ENCODE data around the gene ITIH2.
"Not testable (repeated sequence)": the region's sequence is repeated elsewhere in the genome, so short reads cannot be mapped to it uniquely, and the experiment has no call there.

The ITIH2 gene

DNA sequence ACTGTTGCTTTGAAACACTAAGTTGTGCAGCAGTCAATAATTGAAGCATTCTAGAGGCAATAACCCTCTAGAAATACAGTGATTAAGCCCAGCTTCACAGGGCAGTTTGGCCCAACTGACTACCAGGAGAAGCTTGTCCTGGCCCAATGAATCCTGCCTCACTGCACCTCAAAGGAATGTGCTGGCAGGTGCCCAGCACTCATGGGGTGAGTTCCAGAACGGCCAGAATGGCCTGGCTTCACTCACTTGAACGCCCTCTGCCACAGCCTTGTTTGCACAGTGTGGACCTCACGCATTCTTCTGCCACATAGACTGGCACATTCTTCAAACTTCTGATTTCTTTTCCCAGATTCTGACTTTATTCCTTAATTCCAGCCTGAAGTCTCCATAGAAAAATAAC is 6.6 kb upstream of the ITIH2 start:
- no peak for DNase-seq (ENCODE audit: low read depth in 4 of 4, low spot score in 1 of 4)

DNA sequence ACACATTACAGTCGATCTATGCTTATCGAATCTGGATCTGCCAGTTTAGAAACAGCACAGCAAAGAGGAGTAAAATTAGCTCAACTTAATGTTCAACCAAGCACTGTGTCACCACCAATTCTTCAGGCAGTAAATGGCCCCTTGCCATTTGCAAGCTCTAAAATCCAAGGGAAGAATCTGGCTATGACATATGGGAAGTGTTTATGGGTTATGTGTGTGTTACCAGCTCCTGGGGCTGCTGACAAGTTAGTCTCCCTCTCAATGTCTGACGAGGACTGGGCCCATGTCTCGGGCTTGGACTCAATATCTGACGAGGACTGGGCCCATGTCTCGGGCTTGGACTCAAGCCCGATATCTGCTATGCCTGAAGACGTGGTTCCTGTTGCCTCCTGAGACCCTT is 5.7 kb upstream of the ITIH2 start:
- no peak for DNase-seq (ENCODE audit: low read depth in 4 of 4, low spot score in 1 of 4)

DNA sequence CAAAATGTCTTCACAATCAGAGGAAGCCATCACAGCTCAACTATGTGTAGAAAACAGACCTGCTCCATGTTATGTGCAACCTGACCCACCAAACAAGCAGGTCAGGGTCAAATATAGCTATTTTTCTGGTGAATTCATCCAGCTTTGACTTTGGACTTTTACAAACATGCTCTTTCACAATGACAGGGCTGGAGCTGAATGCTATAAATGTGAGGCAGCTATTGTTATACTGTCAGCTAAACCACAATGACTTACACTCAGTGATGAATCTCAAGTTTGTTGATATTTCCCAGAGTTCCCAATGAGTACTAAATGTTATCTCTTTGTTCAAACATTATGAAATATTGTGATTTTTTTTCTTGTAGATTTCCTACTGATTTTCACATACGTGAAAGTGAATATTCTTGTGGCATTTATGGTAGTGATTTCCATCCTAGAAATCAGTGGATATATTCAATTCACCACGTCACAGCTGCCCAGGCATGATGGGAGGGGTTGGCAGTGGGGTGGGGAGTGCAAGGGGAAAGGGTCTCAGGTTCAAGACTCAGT is 2.5 kb upstream of the ITIH2 start:
- no peak for DNase-seq (ENCODE audit: low read depth in 4 of 4, low spot score in 1 of 4)

DNA sequence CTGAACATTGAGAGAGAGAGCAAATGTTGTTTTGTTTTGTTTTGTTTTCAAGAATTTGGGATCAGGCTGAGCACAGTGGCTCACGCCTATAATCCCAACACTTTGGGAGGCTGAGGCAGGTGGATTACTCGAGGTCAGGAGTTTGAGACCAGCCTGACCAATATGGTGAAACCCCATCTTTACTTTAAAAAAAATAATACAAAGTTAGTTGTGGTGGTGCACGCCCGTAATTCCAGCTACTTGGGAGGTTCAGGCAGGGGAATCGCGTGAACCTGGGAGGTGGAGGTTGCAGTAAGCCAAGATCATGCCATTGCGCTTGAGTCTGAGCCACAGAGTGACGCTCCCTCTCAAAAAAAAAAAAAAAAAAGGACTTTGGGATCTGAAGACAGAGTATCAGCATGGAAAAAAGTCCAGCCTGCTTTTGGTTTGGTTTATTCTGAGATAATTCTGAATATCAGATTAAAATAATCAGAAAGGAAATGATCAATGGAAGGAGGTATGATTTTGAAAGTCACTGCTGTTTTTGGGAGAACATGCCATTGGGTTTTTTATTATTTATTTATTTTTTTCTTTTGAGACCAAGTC is 1.9 kb upstream of the ITIH2 start:
- no peak for DNase-seq (ENCODE audit: low read depth in 4 of 4, low spot score in 1 of 4)

DNA sequence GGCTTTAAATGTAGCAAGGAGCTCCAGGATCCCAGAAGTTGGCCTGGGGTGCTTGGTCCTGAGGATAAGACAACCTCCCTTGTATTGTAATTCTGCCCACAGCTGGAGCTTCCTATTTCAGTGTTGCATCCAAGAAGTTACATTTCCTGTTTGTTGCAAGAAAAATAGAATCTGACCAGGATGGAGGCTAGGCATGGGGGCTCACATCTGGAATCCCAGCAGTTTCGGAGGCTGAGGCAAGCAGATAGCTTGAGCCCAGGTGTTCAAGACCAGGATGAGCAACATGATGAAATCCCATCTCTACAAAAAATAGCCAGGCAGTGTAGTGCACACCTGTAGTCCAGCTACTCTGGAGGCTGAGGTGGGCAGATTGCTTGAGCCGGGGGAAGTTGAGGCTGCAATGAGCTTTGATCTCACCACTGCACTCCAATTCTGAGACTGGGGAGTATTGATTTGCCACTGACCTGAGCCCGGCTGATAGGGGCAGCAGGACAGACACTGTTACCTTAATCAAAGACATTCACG is 766 bp upstream of the ITIH2 start:
- DNase-seq (ENCODE audit: low read depth in 4 of 4, low spot score in 1 of 4), result no peak

DNA sequence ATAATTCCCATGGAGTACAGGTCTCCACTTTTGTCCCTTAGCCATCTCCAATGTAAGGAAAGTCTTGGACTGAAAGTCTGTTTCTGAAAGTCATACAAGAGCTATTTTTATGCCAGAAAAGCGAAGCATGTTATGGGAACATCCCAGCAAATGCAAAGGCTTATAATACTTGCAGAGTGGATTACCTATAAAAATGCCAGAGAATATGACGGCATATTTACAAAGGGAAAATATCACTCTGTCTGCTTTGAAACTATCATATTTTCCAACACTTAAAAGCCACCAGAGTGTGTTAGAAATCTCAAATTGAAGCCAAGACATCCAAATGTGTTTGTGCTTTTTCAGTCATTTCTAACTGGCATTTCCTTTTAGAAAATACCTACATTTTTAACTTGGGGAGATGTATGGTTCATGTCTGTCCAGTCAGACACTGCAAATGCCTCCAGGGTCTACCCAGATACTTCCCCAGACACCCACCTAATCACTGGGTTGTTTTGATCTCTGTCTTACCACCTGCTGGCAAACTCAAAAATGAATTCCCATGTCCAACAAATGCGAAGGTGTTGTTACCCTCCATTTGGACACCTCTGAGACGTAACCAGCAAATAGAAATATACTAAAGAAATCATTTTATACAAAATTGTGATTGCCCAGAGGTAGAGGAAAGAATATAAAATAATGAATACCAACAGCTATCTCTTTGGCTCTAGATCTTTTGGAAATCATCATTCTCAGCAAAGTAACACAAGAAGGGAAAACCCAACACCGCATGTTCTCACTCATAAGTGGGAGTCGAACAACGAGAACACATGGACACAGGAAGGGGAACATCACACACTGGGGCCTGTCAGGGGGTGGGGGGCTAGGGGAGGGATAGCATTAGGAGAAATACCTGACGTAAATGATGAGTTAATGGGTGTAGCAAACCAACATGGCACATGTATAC is 1.2 kb downstream of the ITIH2 start:
- no peak for DNase-seq (ENCODE audit: low read depth in 4 of 4, low spot score in 1 of 4)

DNA sequence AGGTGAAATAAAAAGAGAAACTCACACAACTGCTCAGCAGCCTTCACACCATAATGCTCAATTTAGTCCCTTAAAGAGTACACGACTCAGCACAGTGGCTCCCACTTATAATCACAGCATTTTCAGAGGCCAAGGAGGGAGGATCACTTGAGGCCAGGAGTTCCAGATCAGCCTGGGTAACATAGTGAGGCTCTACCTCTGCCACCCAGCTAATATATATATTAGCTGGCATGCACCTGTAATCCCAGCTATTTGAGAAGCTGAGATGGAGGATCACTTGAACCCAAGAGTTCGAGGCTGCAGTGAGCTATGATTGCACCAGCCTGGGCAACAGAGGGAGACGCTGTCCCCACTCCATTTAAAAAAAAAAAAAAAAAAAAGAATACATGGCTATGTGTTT is 2.2 kb downstream of the ITIH2 start:
- no peak for DNase-seq (ENCODE audit: low read depth in 4 of 4, low spot score in 1 of 4)

DNA sequence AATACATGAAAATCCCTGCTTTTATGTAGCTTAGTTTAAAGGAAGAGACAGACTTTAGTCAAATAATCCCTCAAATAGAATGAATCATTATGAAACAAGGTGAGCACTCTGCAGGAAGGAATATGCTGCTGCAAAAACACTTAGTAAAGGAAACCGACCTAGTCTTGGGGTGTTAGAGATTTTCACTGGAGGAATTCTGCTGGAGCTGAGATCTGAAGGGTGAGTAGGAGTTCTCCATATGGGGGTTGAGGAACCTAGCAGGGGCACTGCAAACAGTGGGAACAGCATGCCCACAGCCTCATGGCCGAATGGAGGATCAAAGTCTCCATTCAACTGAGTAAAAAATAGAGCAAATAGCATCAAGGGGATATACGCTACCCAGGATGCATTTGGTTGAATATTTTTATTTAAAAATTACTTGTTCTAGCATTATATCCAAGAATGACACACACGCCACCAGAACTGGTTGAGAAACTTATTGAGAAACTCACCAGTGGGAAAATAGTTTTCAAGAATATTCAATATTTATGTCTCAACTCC is 3.5 kb downstream of the ITIH2 start:
- no peak for DNase-seq (ENCODE audit: low read depth in 4 of 4, low spot score in 1 of 4)

DNA sequence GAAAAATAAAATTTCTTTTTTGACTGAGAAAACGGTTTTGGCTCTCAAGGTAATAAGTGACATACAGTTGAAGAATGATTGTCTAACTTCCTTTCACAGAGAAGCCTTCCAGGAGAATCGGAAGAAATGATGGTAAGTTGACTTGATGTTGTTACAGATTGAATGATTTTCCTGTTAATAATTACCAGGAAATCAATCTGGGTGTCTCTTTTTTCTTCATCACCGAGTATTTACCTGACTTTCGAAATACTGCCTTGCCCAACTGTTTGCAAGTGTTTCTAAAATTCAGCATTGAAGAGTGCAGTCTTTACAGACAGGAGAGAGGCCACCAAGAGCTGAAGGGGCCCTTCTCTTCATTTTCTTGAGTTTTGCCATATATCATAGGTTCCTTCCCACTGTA is 4.0 kb downstream of the ITIH2 start:
- no peak for DNase-seq (ENCODE audit: low read depth in 4 of 4, low spot score in 1 of 4)

DNA sequence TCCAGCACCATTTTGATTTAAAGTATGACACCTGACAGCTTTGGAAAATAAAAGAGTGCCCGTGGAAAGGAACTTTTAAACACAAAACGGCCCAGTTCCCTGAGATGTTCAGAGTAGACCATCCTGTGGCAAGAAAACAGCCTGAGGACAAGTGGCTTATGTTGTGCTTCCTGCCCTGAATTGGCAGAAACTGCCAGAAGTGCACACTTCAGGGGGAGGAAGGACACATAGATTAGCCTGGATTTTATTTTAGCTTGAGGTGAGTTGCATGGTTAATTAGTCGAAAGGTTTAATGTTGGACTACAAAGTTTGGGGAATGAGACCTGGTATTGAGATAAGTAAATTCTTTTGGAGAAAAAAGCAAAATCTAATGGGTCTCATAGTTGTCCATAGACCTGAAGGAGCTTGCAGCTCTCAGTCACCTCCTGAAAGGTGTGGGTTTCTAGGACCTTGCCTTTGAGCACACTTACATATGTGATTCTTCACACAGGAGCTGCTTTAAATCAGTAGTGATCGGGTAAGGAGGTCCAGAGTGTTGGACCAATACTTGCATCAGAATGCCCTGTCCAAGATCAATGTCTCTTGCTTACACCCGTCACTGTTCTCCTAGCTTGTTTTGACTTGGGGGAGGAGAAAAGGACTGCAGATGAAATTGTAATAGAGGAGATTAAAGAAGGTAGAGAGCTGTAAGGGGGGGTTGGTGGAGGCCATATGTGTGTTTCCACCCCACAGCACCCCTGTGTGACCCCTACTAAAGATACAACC is 4.9 kb downstream of the ITIH2 start:
- no peak for DNase-seq (ENCODE audit: low read depth in 4 of 4, low spot score in 1 of 4)

DNA sequence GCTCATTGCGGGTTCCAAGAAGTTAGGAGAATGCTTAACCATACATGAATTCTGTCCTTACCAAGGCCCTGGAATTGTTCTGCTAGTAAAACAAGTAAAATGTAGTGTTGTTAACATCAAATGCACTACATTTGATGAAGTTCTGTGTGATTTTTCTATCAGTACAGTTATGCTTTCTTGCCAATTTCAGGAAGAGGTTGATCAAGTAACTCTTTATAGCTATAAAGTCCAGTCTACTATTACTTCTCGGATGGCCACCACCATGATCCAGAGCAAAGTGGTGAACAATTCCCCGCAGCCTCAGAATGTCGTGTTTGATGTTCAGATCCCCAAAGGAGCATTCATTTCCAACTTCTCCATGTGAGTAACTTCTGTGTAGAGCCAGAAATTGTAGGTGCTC is 5.7 kb downstream of the ITIH2 start:
- no peak for DNase-seq (ENCODE audit: low read depth in 4 of 4, low spot score in 1 of 4)

DNA sequence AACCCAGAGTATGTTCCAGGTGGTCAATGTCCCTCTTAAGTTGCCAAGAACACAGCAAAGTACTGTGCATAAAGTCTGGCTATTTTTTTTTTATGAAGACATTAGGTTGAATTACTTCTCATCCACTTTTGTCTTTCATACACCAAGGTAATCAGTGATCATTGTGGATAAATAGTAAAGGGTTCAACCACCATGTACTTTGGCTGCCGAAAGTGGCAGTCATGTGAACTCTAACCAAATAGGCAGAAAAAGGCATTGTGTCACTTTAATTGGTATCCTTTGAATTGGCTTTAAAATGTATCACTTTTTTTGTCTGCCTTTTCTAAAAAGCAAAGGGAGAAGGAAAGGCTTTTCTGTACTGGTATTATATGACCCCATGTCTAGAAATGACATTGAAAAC is 7.3 kb downstream of the ITIH2 start:
- DNase-seq (ENCODE audit: low read depth in 4 of 4, low spot score in 1 of 4), result no peak

DNA sequence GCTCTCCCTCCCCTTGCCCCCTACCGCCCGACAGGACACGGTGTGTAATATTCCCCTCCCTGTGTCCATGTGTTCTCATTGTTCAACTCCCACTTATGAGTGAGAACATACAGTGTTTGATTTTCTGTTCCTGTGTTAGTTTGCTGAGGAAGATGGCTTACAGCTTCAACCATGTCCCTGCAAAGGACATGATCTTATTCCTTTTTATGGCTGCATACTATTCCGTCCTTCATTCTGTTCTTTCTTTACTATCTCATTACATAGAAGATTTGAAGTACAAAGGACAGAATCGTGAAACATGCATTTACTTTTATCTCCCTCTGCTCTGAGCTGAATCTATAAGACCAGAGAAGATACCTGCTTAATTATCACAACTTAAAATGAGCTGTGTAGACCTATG is 8.0 kb downstream of the ITIH2 start:
- not testable (repeated sequence) for DNase-seq (ENCODE audit: low read depth in 4 of 4, low spot score in 1 of 4)

DNA sequence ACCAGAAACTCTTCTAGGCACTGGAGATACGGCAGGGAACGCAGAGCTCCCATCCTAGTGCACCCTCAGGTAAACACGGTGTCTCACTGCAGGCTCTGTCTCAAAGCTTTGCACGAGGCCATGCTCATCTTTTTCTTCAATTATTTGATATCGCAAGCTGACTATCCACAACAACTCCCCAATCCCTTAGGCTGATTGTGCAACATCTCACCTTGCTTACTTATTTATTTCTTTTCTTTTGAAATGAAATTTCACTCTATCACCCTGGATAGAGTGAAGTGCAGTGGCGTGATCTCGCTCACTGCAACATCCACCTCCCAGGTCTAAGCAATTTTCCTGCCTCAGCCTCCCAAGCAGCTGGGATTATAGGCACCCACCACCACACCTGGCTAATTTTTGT is 12.4 kb downstream of the ITIH2 start:
- DNase-seq (ENCODE audit: low read depth in 4 of 4, low spot score in 1 of 4), result no peak

DNA sequence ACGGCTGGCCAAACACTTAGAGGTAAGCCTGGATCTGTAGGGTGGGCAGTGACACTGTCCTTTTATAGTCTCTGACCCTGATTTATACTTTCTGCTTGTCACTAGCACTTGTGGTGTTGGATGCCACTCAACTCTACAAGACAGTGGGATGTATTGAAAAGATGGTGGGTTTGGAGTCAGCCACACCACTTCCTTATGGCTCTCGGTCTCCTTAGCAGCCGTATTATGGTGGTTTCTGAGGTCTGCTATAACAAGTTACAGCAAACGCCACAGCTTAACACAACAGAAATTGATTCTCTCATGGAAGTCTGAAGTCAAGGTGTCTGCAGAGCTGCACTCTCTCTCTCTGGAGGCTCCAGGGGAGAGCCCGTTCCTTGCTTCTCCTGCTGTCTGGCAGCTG is 14.7 kb downstream of the ITIH2 start:
- DNase-seq (ENCODE audit: low read depth in 4 of 4, low spot score in 1 of 4), result no peak

DNA sequence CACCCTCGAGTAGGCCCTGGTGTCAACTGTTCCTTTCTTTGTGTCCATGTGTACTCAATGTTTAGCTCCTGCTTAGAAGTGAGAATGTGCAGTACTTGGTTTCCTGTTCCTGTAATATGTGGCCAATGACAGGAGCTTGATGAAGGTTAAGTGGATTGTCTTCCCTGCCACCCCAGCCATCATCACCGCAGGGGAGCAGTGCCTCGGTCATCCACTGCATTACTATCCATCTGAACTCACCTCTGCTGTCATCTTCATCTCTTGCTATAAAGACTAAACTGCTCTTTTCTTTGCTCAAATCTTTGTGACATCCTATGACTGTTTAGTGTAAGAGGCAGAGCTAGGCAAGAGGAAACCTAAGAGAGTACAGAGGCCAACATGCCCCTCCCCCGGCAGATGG is 15.6 kb downstream of the ITIH2 start:
- no peak for DNase-seq (ENCODE audit: low read depth in 4 of 4, low spot score in 1 of 4)

DNA sequence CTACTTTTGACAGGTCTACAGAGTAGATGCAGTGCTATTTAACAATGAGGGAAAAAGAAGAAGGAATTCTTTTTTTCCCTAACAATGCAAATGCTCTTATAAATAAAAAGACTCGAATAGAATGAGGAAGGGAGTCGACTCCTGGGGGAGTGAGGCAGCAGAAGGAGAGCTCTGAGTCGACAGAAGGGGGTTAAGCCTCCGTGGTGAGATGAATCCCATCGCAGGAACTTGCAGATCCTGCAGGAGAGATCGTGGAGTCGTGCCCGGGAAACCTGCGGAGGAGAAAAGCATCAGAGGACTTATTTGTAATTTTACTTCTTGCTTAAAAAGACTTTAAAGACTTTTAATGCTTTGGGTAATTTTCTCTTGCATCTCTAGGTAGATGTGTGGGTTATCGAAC is 17.4 kb downstream of the ITIH2 start:
- DNase-seq (ENCODE audit: low read depth in 4 of 4, low spot score in 1 of 4), result no peak

DNA sequence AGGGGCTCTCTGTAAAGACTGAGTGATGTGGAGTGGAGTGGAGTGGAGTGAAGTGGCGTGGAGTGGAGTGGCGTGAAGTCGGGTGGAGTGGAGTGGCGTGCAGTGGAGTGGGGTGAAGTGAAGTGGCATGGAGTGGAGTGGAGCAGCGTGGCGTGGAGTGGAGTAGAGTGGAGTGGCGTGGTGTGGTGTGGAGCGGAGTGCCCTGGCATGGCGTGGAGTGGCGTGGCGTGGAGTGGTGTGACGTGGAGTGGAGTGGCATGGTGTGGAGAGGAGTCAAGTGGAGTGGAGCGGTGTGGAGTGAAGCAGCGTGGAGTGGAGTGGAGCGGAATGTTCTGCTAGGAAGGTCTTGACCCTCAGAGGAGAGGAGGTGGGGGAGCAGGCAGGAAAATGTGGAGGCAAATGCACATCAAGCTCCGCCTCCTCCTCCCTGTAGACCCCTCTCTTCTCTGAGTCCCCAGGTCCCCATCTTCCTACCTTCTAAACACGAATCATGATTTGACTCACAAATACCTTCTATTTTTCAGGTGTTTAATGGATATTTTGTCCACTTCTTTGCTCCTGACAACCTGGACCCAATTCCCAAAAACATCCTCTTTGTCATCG is 19.9 kb downstream of the ITIH2 start:
- no peak for DNase-seq (ENCODE audit: low read depth in 4 of 4, low spot score in 1 of 4)

DNA sequence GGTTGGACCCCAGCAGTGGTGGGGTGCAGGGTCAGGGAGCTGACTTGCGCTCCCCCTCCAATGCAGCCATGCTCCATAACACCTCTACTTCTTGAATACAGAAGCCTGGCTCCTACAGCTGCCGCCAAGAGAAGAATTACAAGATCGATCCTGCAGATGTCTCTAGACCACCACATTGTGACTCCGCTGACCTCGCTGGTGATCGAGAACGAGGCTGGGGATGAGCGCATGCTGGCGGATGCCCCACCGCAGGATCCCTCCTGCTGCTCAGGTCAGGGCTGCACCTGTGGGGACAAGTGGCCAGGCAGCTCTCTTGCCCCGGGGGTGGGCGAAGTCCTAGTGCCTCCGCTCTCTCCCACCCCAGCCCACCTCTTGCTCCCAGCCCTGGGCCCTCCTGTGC is 31.7 kb downstream of the ITIH2 start:
- DNase-seq (ENCODE audit: low read depth in 4 of 4, low spot score in 1 of 4), result no peak

DNA sequence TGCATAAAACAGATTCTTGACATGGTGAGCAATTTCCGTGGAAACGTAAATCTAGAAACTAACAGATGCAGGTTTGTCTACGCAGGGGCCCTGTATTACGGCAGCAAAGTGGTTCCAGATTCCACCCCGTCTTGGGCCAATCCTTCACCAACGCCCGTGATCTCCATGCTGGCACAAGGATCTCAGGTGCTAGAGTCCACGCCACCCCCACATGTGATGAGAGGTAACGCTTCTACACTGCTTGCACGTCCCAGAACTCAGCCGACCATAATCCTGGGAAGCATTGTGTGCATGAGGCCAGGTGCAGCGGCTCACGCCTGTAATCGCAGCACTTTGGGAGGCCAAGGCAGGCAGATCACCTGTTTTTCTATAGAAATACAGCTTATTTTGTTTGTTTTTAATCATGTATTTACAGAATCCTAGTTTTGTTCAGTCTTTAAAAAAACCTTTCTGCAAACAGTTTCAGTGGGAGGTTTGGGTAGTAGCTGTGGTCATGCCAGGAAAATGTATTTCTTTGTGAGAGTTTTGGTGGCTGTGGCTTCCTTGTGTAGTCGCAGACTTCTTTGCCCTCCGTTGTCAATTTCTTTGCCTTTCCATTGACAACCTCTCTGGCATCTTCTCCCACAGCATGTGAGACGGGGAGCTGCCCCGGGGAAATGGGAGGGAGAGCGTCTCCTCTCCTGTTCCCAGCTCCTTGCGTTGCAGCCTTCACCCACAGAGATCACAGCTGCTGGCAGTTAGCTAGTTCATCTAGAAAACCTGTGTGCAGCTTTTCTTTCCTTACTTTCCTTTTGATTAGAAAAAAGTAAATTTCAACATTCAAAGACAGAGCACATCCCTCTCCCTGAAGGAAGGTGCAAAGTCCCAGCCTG is 35.7 kb downstream of the ITIH2 start:
- no peak for DNase-seq (ENCODE audit: low read depth in 4 of 4, low spot score in 1 of 4)

All from stimulated activated CD4-positive, alpha-beta T cell treated with anti-CD3 and anti-CD28 coated beads, Interleukin-1b, Interleukin-23, amount 100 ng/mL, for 24 hours (primary cell).